Epithelial cell of esophagus (primary cell): ENCODE data around the gene SLFN13.
"Not testable (repeated sequence)": the region's sequence is repeated elsewhere in the genome, so short reads cannot be mapped to it uniquely, and the experiment has no call there.

ENCODE experiments used
- DNase-seq: peaks from one replicate; pipeline ENCODE4 v3.0.0; 2010; ENCODE audit warnings: low read depth
- H3K4me3 ChIP-seq: 2 replicates; pipeline ENCODE4 v1.5.1; 2011; ENCODE audit warnings: mild to moderate bottlenecking, low read length, control low read depth
- TF ChIP-seq, protein P1 (sequence below): IDR thresholded peaks from 2 replicates; pipeline ENCODE4 v1.5.1; 2011; ENCODE audit warnings: low read depth, mild to moderate bottlenecking, low read length, control low read depth, inconsistent platforms; ENCODE audit not compliant: insufficient read depth; ENCODE audit errors: missing control alignments

SLFN13 gene

DNA sequence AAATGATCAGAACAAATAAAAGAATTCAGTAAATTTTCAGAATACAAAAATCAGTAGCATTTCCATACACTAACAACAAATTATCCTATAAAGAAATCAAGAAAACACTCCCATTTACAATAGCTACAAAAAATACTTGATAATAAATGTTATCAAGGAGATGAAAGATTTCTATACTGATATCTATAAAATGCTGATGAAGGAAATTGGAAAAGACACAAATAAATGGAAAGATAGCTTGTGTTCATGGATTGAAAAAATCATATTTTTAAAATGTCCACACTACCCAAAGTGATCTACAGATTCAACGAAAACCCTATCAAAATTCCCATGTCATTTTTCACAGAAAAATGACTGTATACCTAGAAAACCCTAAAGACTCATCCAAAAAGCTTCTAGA lies 34.3 kb downstream of the SLFN13 start:
- H3K4me3 ChIP-seq, result no peak overlapping the region
- DNase-seq, result no peak
- TF ChIP-seq, protein P1, sequence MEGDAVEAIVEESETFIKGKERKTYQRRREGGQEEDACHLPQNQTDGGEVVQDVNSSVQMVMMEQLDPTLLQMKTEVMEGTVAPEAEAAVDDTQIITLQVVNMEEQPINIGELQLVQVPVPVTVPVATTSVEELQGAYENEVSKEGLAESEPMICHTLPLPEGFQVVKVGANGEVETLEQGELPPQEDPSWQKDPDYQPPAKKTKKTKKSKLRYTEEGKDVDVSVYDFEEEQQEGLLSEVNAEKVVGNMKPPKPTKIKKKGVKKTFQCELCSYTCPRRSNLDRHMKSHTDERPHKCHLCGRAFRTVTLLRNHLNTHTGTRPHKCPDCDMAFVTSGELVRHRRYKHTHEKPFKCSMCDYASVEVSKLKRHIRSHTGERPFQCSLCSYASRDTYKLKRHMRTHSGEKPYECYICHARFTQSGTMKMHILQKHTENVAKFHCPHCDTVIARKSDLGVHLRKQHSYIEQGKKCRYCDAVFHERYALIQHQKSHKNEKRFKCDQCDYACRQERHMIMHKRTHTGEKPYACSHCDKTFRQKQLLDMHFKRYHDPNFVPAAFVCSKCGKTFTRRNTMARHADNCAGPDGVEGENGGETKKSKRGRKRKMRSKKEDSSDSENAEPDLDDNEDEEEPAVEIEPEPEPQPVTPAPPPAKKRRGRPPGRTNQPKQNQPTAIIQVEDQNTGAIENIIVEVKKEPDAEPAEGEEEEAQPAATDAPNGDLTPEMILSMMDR, result no peak

DNA sequence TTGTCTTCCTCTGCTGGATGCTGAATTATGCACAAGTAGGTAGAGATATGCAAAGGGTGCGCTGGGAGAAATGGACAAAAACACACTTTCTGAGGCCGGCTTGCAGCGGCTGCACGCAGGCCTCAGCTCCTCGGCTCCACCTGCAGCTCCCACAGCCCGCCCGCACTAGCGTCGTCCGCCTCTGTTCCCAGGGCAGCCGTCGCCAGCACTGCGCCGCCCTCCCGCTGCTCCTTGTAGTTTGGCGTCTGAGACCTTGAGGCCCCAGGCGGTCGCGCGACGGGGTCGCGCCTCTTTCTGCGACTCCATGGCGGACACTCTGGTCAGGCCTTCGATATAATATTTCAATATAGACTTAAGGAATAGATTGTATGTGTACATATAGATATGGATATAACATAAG lies 41.0 kb downstream of the SLFN13 start:
- no peak for DNase-seq
- TF ChIP-seq, protein P1, result no peak
- no peak overlapping the region for H3K4me3 ChIP-seq

DNA sequence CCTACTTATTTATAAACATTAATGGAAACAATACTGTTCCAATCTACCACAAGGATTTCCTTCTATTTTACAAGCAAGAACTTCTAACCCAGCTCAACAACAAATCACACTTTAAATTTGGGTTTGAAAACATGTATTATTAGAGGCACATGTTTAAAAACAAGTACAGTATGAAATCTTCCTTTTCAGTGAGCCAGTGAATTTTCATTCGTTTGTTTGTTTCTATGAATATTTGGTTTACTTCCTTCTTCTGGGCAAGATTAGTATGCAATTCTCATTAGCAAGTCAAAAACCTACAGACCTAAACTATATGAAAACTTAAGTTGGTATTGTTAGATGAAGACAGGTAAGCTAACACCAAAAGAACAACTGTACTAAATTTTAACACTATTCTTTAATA lies 42.0 kb downstream of the SLFN13 start:
- no peak overlapping the region for H3K4me3 ChIP-seq
- DNase-seq, result no peak
- TF ChIP-seq, protein P1, result no peak

DNA sequence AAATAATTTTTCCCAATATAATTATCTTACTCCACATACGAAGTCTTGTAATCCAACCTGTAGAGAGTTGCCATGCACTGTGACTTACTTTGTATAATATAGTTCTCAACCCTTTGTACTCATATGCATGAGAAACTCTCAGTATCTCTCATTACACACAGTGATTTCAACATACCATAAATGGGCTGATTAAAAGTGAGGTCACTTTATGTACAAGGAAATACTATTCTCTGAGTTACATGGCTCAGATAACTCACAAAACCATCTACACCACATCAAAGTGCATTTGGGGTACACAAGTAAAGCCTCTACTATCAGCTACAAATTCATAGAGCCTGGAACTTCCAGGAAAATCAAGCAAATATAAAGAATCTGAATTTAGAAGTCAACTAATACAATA lies 44.2 kb downstream of the SLFN13 start:
- no peak overlapping the region for H3K4me3 ChIP-seq
- DNase-seq, result peak; percentile 43
- TF ChIP-seq, protein P1, result no peak

DNA sequence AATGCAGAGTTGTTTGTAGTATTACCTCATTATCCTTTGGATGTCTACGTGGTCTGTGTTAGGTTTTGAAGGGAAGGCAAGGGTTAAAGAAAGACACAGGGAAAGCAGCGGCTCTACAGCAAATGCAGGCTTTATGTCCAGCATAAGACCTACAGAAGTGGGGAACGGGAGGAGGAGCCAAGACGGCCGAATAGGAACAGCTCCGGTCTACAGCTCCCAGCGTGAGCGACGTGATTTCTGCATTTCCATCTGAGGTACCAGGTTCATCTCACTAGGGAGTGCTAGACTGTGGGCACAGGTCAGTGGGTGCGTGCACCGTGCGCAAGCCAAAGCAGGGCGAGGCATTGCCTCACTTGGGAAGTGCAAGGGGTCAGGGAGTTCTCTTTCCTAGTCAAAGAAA lies 54.8 kb downstream of the SLFN13 start:
- not testable (repeated sequence) for H3K4me3 ChIP-seq, DNase-seq

DNA sequence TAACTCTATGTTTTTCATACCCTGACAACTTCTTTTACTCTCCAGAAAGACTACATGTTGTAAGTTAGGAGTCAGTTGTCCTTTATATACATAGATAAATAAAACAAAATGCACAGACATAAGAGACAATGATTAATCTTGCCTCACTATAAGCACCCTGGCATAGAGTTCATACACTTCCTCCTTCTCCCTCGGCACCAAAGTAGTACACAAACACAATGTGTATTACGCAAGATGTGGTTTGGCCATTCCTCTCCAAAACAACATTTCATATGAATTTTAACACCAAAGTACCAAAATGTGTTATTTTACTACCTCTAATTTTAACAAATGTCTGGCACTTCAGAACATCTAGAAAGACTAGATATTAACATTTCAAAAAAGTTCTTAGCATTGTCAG lies 57.9 kb downstream of the SLFN13 start:
- TF ChIP-seq, protein P1, result no peak
- peak; percentile 11 for DNase-seq
- no peak overlapping the region for H3K4me3 ChIP-seq

DNA sequence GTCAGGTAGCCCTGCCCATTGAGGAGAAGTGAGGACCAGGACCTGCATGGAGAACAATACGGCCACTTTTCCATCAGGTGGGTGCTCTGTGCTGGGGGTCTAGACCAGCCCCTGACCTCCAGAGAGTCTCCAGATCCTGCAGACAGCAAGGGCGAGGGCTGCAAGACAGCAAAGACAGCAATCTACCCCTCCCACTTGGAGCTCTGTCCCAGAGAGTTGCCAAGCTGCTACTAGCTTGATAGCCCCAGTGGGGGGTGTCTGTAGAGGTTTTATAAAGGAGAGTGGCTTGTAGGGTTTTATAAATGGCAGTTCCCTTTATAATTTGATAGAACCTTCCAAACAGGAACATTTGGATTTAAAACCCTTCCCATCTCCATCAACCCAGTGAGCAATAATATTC lies 58.4 kb downstream of the SLFN13 start:
- H3K4me3 ChIP-seq, result no peak overlapping the region
- TF ChIP-seq, protein P1, result no peak
- no peak for DNase-seq

DNA sequence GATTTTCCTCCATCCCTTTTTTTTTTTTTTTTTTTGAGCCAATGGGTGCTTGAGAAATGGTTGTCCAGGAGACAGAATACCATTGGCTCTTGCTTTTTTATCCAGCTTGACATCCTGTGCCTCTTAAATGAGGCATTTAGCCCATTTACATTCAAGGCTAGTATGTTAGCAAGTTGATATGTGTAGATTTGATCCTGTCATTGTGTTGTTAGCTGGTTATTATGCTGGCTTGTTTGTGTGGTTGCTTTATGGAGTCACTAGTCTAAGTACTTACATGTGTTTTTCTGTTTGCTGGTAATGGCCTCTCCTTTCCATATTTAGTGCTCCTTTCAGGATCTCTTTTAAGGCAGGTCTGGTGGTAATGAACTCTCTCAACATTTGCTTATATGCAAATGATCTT lies 61.1 kb downstream of the SLFN13 start:
- TF ChIP-seq, protein P1, result no peak
- no peak for DNase-seq
- H3K4me3 ChIP-seq, result no peak overlapping the region
